MV-4-11 (cell line): ENCODE data around the gene EZH2.

Experiments
- DNase-seq: peaks from one replicate; lab custom pipeline; 2025; lab: John Stamatoyannopoulos, UW

The EZH2 gene

DNA sequence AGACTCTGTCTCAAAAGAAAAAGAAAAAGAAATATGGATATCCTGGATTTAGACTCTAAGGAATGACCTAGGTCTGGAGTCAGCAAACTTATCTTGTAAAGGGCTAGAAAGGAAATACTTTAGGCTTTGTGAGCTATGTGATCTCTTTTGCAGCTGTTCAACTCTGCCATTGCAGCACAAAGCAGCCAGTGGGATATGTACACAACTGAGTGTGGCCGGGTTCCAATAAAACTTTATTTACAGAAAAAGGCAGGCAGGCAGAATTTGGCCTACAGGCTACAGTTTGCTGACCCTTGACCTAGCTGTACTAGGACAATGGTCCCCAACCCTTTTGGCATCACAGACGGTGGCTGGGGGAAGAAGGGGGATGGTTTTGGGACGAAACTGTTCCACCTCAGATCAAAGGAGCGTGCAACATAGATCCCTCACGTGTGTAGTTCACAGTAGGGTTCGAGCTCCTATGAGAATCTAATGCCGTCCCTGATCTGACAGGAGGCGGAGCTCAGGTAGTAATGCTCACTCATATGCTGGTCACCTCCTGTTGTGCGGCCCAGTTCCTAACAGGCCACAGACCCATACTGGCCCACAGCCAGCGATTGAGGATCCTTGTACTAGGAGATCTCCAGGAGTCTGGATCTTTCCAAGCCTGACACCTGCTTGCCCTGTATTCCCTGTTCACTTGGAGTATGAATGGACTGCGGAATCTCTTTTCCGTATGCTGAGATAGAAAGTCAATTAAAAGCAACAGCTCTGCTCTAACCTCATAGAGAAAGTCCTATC is 122.4 kb downstream of the EZH2 start:
- no peak for DNase-seq
